ENCODE data around the gene NDUFA7.
"Not testable (repeated sequence)": the region's sequence is repeated elsewhere in the genome, so short reads cannot be mapped to it uniquely, and the experiment has no call there.

Gene NDUFA7

DNA sequence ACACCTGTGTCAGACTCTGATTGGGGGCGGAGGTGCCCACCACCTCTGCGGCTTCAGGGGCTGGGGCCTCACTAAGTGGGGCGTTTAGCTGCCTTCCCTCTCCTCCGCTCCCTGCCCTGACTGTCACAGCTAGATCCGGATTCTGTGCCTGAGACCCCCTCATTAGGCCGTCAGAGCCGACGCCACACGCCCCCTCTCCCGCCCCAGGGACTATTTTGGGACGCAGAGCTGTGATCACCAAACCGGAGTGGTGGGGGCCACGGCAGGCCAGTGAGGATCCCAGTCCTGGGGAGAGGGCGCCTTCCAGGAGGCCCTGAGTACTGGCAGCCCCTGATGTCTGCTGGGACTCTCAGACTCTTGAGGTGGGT lies 21.1 kb upstream of the NDUFA7 start:
- DNase-seq (ENCODE audit: low spot score) = no peak

DNA sequence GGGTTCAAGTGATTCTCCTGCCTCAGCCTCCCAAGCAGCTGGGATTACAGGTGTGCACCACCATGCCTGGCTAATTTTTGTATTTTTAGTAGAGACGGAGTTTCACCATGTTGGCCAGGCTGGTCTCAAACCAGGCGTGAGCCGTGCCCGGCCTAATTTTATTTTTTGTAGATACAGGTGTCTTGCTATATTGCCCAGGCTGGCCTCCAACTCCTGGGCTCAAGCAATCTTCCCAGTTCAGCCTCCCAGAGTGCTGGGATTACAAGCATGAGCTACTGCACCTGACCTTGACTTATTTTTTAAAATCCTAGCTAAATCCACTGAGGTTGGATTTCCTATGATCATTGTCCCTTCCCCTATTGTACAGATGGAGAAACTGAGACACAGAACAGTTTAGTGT lies 20.3 kb upstream of the NDUFA7 start:
- DNase-seq (ENCODE audit: low spot score) = not testable (repeated sequence)

GRCh38 chr19:8340341-8341096 lies 19.3 kb upstream of the NDUFA7 start:
- DNase-seq (ENCODE audit: low spot score) = no peak

DNA sequence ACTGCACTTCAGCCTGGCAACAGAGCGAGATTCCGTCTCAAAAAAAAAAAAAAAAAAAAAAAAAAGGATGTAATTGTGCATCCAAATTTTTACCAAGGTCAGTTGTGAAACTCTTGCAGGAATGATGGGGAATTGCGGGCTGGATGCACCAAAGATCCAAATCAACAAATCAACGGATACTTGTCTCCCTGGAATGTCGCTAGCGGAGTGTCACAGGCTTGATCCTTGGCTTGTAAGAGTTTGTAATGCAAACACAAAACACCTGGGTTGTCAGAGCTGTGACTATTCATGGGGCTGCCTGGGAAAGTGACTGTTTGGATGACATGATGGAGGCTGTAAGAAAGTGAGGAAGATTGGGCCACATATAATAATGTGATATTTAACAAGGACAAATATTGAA lies 17.7 kb upstream of the NDUFA7 start:
- no peak for DNase-seq (ENCODE audit: low spot score)

- DNase-seq (ENCODE audit: low spot score) = no peak
These were observed 16.6 kb upstream of the NDUFA7 start for GRCh38 chr19:8337728-8338127.

DNA sequence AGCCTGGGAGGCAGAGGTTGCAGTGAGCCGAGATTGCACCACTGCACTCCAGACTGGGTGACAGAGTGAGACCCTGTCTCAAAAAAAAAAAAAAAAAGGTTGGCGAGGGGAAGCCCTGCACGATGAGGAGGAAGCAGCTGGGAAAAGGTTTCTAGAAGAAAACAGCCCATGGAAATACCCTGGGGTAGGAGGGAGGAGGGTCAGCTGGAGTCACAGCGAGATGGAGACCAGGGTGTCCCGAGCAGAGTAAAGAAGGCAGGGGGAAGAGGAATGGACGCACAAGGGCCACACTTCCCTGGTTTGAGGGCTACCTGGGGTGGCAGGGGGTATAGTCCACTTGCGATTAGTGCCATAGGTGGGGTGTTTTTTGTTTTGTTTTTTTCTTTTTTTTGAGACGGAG lies 15.5 kb upstream of the NDUFA7 start:
- DNase-seq (ENCODE audit: low spot score) = no peak

DNA sequence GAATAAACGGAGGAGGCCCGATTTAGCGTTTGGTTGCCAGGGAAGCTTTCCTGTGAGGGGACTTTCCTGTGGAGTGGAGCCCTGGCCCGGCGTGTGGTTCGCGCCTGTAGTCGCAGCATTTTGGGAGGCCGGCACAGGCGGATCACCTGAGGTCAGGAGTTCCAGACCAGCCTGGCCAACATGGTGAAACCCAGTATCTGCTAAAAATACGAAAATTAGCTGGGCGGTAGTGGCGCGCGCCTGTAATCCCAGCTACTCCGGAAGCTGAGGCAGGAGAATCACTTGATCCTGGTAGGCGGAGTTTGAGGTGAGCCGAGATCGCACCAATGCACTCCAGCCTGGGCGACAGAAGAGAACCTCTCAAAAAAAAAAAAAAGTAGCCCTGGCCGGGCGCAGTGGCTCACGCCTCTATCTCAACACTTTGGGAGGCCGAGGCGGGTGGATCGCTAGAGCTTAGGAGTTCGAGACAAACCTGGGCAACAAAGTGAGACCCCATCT lies 14.9 kb upstream of the NDUFA7 start:
- no peak for DNase-seq (ENCODE audit: low spot score)

DNA sequence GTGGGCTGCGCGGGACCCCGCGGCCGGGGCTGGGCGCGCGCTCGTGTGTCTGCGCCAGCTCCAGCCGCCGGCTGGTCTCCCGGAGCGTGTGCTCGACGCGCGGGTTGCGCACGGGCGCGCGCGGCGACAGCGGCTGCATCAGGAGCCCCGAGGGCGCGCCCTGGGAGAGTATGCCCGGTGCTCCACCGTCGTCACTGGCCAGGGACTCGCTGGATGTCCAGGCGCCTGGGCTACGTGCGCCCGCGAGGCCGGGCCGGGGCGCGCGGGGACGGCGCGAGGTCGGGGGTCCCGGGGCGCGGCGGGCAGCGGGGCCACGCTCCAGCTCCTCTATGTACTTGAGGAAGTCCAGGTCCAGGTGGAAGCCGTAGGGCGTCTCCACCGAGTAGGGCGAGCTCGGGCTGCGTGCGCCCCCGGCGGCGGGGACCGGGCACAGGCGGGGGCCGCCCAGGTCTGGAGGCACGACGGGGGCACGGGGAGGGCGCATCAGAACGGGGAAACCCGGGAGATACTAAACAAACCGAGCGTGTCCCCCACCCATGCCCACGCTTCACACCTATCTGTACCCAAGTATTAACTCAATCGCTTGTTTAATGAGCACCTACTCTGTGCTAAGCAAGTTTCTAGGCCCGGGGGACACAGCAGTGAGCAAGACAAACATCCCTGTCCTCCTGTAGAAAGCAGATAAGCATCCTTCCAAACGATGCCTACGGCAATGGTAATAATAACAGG lies 14.3 kb upstream of the NDUFA7 start:
- DNase-seq (ENCODE audit: low spot score) = no peak

- DNase-seq (ENCODE audit: low spot score) = peak; percentile 84
These were observed 13.5 kb upstream of the NDUFA7 start for GRCh38 chr19:8334458-8335342.

DNA sequence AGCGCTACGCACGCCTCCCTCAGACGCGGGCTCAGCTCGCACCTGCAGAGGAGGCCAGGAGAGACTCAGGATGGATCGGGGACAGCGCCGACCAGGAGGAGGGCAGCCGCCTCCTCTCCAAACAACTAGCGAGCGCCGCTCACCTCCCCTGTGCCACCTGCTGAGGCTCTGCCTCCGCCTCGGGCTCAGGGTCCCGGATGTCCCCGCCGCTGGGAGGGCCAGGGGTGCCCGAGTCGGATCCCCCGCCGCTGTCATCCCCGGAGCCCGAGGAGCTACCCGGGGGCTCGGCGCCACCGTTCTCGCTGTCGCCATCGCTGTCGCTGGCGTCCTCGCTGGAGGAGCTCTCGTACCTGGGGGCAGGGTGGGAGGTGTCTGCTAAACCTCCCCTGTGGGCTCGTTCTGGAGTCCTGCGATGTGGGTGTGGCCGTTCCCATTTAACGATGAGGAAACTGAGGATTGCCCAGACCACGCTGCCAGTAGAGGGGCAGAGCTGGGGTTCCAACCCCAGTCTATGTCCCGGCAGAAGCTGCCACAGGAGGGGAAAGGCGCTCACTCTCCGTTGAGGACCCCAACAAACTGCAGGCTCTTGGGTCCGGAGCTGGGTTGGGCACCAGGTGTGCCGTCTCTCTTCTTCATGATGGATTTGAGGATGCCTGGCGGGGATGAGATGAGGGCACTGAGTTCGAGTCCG lies 12.7 kb upstream of the NDUFA7 start:
- no peak for DNase-seq (ENCODE audit: low spot score)

DNA sequence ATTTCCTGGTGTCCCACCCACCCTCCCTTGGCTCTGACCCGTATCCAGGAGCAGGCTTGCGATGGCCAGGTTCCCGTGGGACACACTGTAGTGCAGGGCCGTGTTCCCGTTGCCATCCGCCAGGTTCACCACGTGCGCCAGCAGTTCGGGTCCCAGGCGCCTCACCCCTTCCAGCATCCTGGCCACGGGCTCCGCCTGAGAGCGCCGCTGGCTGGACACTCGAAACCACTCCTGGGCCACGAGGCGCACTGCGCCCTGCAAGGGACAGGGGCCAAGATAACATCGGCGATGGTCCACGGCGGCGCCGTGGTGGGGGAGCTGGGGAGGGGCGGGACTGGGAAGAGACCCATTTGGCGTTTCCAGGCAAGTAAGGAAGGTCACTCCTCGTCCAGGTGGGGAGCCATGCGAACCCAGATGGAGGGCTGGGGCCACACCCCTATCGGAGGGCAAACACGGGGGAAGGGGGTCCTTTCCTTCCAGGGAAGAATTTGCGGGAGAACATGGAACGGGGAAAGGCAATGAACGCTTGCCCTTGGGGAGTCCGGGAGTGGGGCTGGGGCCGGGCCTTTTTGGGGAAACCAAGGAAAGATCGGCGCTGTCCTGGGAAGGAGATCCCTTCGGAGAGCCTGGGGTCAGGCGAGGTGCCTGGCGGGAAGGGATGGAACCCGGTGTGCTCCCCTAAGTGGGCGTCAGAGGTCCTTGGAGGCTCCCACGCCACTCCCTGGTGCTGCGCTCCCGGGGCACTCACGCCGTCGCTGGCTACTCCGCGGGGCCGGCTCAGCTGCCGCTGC lies 12.0 kb upstream of the NDUFA7 start:
- DNase-seq (ENCODE audit: low spot score) = no peak

GRCh38 chr19:8331263-8331845 lies 10.2 kb upstream of the NDUFA7 start:
- no peak for DNase-seq (ENCODE audit: low spot score)

GRCh38 chr19:8329996-8330395 lies 8.8 kb upstream of the NDUFA7 start:
- no peak for DNase-seq (ENCODE audit: low spot score)

DNA sequence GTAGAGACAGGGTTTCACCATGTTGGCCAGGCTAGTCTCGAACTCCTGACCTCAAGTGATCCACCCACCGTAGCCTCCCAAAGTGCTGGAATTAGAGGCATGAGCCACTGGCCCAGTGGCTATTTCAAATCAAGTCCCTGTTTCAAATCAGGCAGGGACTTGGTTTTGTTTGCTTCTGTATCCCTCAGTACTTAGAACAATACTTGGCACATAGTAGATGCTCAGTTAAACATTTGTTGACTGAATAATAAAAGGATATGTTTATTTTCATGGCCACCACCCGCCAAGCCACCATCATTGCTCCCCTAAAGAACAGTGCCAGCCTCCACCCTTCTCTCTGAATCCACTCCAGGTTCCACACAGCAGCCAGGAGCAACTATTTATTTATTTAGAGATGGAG lies 4.3 kb upstream of the NDUFA7 start:
- DNase-seq (ENCODE audit: low spot score) = no peak

GRCh38 chr19:8324186-8325050 lies 3.2 kb upstream of the NDUFA7 start:
- no peak for DNase-seq (ENCODE audit: low spot score)

DNA sequence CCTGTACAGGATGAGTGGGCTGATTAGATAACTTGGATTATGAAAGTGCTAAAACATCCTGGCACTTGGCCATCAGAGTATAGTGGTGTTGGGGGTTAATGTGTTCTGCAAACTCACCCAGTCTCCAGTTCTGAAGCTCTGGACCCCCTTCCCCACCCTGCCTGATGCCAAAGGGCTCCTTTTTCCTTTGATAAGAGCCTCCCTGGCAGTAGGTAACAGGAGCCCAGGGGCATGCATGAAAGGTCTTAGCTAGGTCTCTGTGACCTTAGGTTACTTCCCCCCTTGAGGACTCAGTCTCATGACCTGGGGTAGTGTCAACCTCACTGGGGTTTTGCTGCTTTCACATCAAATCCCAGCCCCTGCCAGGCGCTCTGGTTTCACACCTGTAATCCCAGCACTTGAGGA lies 2.6 kb upstream of the NDUFA7 start:
- no peak for DNase-seq (ENCODE audit: low spot score)

GRCh38 chr19:8322638-8322997 lies 1.4 kb upstream of the NDUFA7 start:
- no peak for DNase-seq (ENCODE audit: low spot score)

GRCh38 chr19:8321986-8322637 lies 937 bp upstream of the NDUFA7 start:
- DNase-seq (ENCODE audit: low spot score) = no peak

- DNase-seq (ENCODE audit: low spot score) = no peak
These were observed 560 bp downstream of the NDUFA7 start for GRCh38 chr19:8320564-8321066.
